Hepatocyte (in vitro differentiated cells): ENCODE results near the gene CCDC69.

ENCODE experiments used
- CTCF ChIP-seq: fragments of 200-600 bp; sonication (generic); IDR thresholded peaks from 2 replicates; pipeline ENCODE4 v1.5.1; 2016; ENCODE audit warnings: antibody characterized with exemption, mild to moderate bottlenecking; ENCODE audit not compliant: poor library complexity
- EZH2 ChIP-seq: fragments of 200-600 bp; sonication (generic); IDR thresholded peaks from 2 replicates; pipeline ENCODE4 v1.6.1; 2016; ENCODE audit warnings: antibody characterized with exemption, mild to moderate bottlenecking, borderline replicate concordance
- EZH2phosphoT487 ChIP-seq: fragments of 200-600 bp; sonication (generic); IDR thresholded peaks from one replicate; pipeline ENCODE4 v1.6.1; 2018; ENCODE audit warnings: antibody characterized with exemption, mild to moderate bottlenecking, low read depth, moderate library complexity; ENCODE audit not compliant: unreplicated experiment, severe bottlenecking

GRCh38 chr5:151262532-151262931 lies 38.6 kb upstream of the CCDC69 start:
- TF ChIP-seq CTCF (no peak), EZH2 (no peak), EZH2phosphoT487 (no peak)
